GM11168 (cell line): ENCODE results near the gene CDK18.

Source experiments
- in situ Hi-C: fragments of 300-500 bp; cut with MboI; formaldehyde crosslinking; loops from one replicate; pipeline ENCODE4 v1.12.0; 2022; ENCODE audit warnings: low sequenced_read_pairs; ENCODE audit not compliant: unreplicated experiment

CDK18 gene

GRCh38 chr1:205532996-205533735 is 28.7 kb downstream of the CDK18 start:
- in situ Hi-C loops: no loop called here

- in situ Hi-C loops: no loop called here
Observed at GRCh38 chr1:205533748-205534443, 29.4 kb downstream of the CDK18 start.

GRCh38 chr1:205534444-205534985 is 30.0 kb downstream of the CDK18 start:
- in situ Hi-C loops: no loop called here

DNA sequence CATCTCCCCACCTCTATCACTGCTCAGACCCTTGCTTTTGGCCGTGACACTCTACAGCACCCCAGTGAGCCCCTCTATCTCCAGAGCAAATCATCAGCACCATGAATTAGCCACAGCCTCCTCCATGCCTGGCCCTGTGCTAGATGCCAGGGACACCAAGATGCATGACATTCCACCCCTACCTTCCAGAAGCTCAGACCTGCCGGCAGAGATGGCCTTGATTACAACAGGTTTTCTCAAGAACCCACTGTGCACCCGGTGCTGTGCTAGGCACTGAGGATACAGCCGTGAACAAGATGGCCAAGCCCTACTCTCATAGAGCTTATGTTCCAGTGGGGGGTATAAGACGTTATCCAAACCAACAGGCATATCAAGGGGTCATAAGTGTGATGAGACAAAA is 30.6 kb downstream of the CDK18 start:
- in situ Hi-C loops: no loop called here

GRCh38 chr1:205535866-205536758 is 31.6 kb downstream of the CDK18 start:
- in situ Hi-C loops: no loop called here

GRCh38 chr1:205536759-205537361 is 32.4 kb downstream of the CDK18 start:
- in situ Hi-C loops: no loop called here

DNA sequence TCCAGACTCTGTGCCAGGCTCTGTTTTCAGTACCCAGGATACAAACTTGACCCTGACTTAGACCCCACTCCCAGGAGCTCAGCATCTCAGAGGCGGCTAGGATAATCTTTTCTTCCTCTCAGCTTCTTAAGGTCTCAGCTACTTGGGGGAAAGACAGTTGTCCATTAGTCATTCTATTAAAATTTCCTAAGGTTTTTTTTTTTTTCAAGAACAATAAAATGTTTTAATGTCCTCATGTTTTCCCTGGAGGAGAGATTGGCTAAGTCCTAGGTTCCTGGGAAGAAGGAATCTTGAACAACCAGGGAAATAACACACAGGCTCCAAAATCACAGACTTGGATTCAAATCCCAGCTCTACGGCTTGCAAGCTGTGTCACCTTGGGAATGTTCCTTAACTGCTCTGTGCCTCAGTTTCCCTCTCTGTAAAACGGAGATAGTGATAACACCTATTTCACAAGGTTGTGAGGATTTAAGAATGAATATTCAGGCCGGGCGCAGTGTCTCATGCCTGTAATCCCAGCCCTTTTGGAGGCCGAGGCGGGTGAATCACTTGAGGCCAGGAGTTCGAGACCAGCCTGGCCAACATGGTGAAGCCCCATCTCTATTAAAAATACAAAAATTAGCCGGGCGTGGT is 33.0 kb downstream of the CDK18 start:
- in situ Hi-C loops: no loop called here

DNA sequence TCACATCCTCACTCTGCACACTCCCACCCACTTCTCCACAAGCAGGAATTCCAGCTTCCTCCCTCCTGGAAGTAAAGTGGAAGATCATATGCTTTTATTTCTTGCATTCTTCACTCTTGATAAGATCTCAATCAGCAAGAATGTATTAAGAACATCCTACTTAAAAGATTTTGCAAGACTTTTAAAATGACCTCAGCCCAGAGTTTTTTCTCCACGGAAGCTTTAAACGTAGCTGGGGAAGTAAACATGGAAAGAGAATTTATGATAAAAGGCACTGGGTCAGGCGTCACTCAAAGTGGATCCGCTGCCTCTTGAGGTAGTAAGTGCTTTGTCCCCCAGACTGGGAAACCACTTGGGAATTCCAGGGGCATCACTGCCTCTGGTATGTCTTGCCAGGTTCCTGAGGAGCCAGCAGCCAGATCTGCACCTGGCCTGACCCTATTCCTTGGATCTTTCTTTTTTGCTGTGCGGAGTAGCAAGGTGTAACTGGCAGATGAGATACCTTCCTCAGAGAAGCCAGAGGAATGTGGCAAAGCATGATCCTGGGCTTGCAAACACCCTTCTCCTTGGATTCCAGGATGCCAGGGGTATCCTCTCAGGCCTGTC is 33.9 kb downstream of the CDK18 start:
- in situ Hi-C loops: no loop called here

GRCh38 chr1:205541161-205541886 is 36.9 kb downstream of the CDK18 start:
- in situ Hi-C loops: no loop called here

DNA sequence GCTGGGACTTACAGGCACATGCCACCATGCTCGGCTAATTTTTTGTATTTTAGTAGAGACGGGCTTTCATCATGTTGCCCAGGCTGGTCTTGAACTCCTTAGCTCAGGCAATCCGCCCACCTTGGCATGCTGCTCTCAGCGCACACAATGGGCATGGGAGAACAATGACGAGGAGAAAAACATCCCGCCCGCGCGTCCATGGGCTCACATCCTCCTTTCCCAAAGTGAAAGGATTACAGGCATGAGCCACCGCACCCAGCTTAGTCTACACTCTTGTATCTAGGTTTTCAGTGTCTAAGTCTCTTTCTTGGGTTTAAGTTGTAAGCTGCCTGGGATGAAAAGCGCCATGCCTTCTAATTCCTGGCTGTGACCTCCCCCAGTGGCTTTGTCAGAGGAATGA is 37.9 kb downstream of the CDK18 start:
- in situ Hi-C loops: no loop called here

DNA sequence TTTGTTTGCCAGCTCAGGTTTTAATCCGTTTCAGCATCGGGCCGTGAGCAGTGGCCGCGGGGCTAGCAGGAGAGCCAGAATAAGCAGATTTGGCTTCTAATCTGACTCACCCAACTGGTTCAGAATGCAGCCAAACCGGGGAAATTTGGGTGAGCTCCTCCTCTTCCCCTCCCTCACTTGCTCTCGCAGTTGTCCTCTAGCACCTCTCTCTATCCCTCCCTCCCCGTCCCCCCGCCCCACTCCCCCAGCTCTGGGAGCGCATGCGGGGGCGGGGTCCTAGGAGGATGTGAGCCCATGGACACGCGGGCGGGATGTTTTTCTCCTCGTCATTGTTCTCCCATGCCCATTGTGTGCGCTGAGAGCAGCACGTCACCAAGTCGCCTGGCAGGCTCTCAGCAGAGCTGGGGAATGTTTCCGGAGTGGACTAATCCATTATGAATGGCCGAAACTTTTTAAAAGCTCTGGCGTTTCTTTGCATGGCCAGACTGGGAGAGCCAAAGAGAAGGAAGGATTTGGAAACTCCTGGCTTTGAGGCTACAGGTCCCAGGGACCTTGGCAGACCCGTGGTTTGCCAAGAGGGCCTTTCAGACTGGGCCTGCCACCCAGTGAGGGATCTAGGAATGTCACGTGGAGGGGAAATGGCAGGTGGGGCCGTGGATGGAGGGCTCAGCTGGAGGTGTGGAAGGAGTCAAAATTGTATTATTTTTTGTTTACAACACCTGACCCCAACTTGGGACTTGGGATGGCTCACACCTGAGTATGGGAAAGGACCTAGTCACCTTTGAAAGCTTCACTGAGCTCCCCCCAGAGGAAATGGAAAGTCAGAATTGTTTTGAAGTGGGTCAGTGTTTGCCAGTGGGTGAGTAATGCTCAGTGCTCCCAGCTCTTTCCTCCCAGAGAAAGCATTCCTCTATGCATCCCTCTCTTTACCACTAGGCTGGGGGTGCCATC is 39.2 kb downstream of the CDK18 start:
- in situ Hi-C loops: no loop called here

GRCh38 chr1:205545001-205545919 is 40.8 kb downstream of the CDK18 start:
- in situ Hi-C loops: no loop called here

DNA sequence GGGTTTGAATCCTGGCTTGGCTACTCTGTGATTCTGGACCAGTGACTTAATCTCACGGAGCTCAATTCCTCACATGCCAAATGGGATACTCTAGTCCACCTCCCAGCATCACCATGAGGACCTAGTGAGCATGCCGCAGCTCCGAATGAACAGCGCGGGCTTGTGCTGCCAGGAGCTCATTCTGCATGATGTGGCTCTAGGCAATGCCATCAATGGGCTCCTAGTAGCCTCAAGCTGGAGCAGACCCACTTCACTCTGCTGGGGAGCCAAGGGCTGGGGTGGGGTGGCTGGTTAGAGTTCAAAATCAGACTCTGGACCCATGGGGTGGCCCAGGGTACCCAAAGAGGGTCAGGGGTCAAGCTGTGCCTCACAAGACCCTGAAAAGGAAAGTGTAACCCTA is 41.5 kb downstream of the CDK18 start:
- in situ Hi-C loops: no loop called here

- in situ Hi-C loops: no loop called here
Observed at GRCh38 chr1:205546541-205546940, 42.1 kb downstream of the CDK18 start.

GRCh38 chr1:205547936-205548827 is 43.7 kb downstream of the CDK18 start:
- in situ Hi-C loops: no loop called here
